SK-N-MC (cell line): Measurements from ENCODE around the gene SCART1.

Experiments used
- EZH2 ChIP-seq: fragments of 200-600 bp; sonication (generic); IDR thresholded peaks from one replicate; pipeline ENCODE4 v1.6.1; 2017; ENCODE audit warnings: antibody characterized with exemption
- POLR2AphosphoS5 ChIP-seq: IDR thresholded peaks from 2 replicates; pipeline ENCODE4 v1.6.1; 2012; ENCODE audit warnings: mild to moderate bottlenecking, low read depth, low read length, borderline replicate concordance

DNA sequence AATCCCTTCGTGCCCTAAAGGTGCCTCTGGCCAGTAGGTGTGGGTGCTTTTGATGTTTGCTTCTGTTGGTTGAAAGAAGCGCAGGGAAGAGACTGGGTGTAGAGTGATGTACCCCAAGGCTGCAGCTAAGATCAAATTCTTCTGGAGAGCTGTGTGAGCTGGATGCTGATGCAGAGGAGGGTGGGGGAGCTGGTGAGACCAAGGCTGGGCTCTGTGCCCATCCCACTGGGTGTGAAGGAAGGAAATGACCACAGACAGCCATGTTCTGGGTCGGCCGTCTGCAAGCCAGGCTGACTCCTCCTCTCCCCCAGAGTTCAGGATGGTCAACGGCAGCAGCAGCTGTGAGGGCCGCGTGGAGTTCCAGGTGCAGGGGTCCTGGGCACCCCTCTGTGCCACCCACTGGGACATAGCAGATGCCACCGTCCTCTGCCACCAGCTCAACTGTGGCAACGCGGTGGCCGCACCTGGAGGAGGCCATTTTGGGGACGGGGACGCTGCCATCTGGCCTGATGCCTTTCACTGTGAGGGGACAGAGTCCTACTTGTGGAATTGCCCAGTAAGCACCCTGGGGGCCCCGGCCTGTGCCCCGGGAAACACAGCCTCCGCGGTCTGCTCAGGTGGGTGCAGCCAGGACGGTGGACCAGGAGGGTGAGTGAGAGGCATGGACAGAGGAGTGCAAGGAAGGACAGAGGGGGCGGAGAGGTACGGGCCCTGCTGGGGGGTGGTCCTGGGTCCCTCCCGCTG lies 5.1 kb downstream of the SCART1 start:
- TF ChIP-seq POLR2AphosphoS5, result no peak
- no peak for TF ChIP-seq EZH2
